Lung (tissue), 12 donors: ENCODE measurements around the gene DLG3. TPM values are rescaled to one million over a fixed set of nuclear protein-coding genes. Genes with fewer than 3 reads are reported as not detected.

Source experiments
- ATAC-seq: fragments of 200-7000 bp; cut with Tn5 transposase; one replicate; pipeline ENCODE4 v1.9.1; 2020; ENCODE audit warnings: moderate number of reproducible peaks; ENCODE audit not compliant: insufficient read depth, low FRiP score
- DNase-seq, 3 donors: peaks; one replicate each; pipeline ENCODE4 v3.0.0-alpha.2; 2013 to 2017
- H3K27ac ChIP-seq, 2 donors: one replicate each; pipeline ENCODE4 v1.5.1; 2013; ENCODE audit warnings: mild to moderate bottlenecking in 2 of 2, moderate library complexity in 2 of 2, control low read depth in 1 of 2, inconsistent platforms in 1 of 2, low read depth in 1 of 2, low read length in 1 of 2
- H3K27me3 ChIP-seq, 3 donors: one replicate each; pipeline ENCODE4 v1.5.1; 2013; ENCODE audit warnings: low read length in 2 of 3; ENCODE audit not compliant: control insufficient read depth in 3 of 3, insufficient read depth in 3 of 3
- H3K36me3 ChIP-seq, 4 donors: one replicate each; pipeline ENCODE4 v1.5.1; 2013; ENCODE audit warnings: low read length in 4 of 4, mild to moderate bottlenecking in 1 of 4, moderate library complexity in 1 of 4; ENCODE audit not compliant: control insufficient read depth in 4 of 4, insufficient read depth in 4 of 4
- H3K4me1 ChIP-seq, 5 donors: one replicate each; pipeline ENCODE4 v1.5.1; 2013; ENCODE audit warnings: low read length in 5 of 5, mild to moderate bottlenecking in 2 of 5, moderate library complexity in 1 of 5; ENCODE audit not compliant: control insufficient read depth in 5 of 5, insufficient read depth in 5 of 5
- H3K4me3 ChIP-seq: one replicate; pipeline ENCODE4 v1.5.1; 2013; ENCODE audit warnings: mild to moderate bottlenecking, control low read depth, moderate library complexity
- H3K9ac ChIP-seq, 2 donors: one replicate each; pipeline ENCODE4 v1.5.1; 2013; ENCODE audit warnings: low read length in 2 of 2, control low read depth in 1 of 2; ENCODE audit not compliant: insufficient read depth in 1 of 2
- H3K9me3 ChIP-seq, 4 donors: one replicate each; pipeline ENCODE4 v1.5.1; 2013; ENCODE audit warnings: low read length in 3 of 4, mild to moderate bottlenecking in 1 of 4, moderate library complexity in 1 of 4; ENCODE audit not compliant: control insufficient read depth in 4 of 4, insufficient read depth in 3 of 4
- CTCF ChIP-seq: IDR thresholded peaks from 2 replicates; pipeline ENCODE4 v1.5.1; 2012; ENCODE audit warnings: mild to moderate bottlenecking; ENCODE audit errors: control extremely low read depth, extremely low read depth
- WGBS, 2 donors: extraction: QIAGEN DNeasy Blood & Tissue Kit; methylation state at CpG; one replicate each; pipeline ENCODE4 v1.1.7; 2013; 5-methylcytosine and 5-hydroxymethylcytosine counted together
- polyA plus RNA-seq, 2 donors: library from polyadenylated mRNA; stranded (reverse); fragments of 200-250 nt; gene quantifications; one replicate each; pipeline ENCODE4 v1.2.1, GENCODE V29; 2013
- total RNA-seq, 2 donors: library from RNA; depleted of rRNA in 1 of 2; stranded (reverse); fragments of >200 nt in 1 of 2; gene quantifications; one replicate each; pipeline ENCODE4 v1.2.1, GENCODE V29; 2014 to 2021
- donor health status: control.
- donor health status: control.
- donor health status: Bipolar disorder and iron deficiency.
- donor health status: healthy.
- donor health status: DM: yes; HTN: yes; CAD: no.

DLG3 gene
- total and polyA plus RNA-seq, 4 donors: 9.3 to 31.5 (median 18.6) TPM

- ATAC-seq (no peak), DNase-seq (peak; percentile 42 to 59 (median 44))
- H3K27ac ChIP-seq: no peak within 1 kb of the TSS
Measured at GRCh38 chrX:70422851-70423341, 21.7 kb upstream of the DLG3 start, which contains the start of gene GDPD2. GDPD2 (plus strand) TSS chrX:70423314; CDS start chrX:70424985, 1,671 bp downstream.

GRCh38 chrX:70423936-70424675 lies 20.5 kb upstream of the DLG3 start:
- H3K27ac ChIP-seq: no peak overlapping the region
- H3K36me3 ChIP-seq: no peaks in the 10 kb centered on the region
- H3K27me3 ChIP-seq: peaks cover 0 to 3% (median 0%) of the 10 kb centered on the region in 3 donors
- 72 to 86% methylated on average over 10 of the region's 10 CpGs for WGBS, 2 donors
- TF ChIP-seq CTCF: no peak
- no peak overlapping the region for H3K4me3 ChIP-seq
- no peaks in the 10 kb centered on the region for H3K4me1 ChIP-seq
- DNase-seq (no peak), ATAC-seq (no peak)
- no peak overlapping the region for H3K9ac ChIP-seq
- peaks cover 0 to 3% (median 0%) of the 10 kb centered on the region in 4 donors for H3K9me3 ChIP-seq

More at GRCh38 chrX:70422851-70423341, 21.7 kb upstream of the DLG3 start, which contains the start of gene GDPD2:
- Histone ChIP-seq H3K9me3 (peaks cover 0 to 3% (median 0%) of the 10 kb centered on the region in 4 donors), H3K4me3 (no peak within 1 kb of the TSS), H3K27me3 (peaks cover 0 to 3% (median 0%) of the 10 kb centered on the region in 3 donors), H3K9ac (no peak within 1 kb of the TSS), H3K4me1 (no peaks in the 10 kb centered on the region), H3K36me3 (no peaks in the 10 kb centered on the region)
- TF ChIP-seq CTCF: no peak
- WGBS, 2 donors: 17 to 38% methylated on average over 9 to 11 of the region's 11 CpGs

- DNase-seq (no peak), ATAC-seq (no peak)
- Histone ChIP-seq H3K4me3 (no peak overlapping the region), H3K27ac (no peak overlapping the region), H3K9ac (no peak overlapping the region), H3K9me3 (peaks cover 0 to 3% (median 0%) of the 10 kb centered on the region in 4 donors), H3K4me1 (no peaks in the 10 kb centered on the region), H3K27me3 (no peaks in the 10 kb centered on the region), H3K36me3 (no peaks in the 10 kb centered on the region)
- no peak for TF ChIP-seq CTCF
- 83 to 99% methylated on average over 8 to 10 of the region's 10 CpGs for WGBS, 2 donors
Measured at GRCh38 chrX:70424801-70425200, 19.8 kb upstream of the DLG3 start.
